ENCODE data around the gene SERPINA6. TPM values are rescaled to one million over a fixed set of nuclear protein-coding genes. Genes with fewer than 3 reads are reported as not detected.
"Not testable (repeated sequence)": the region's sequence is repeated elsewhere in the genome, so short reads cannot be mapped to it uniquely, and the experiment has no call there.

The SERPINA6 gene, protein sequence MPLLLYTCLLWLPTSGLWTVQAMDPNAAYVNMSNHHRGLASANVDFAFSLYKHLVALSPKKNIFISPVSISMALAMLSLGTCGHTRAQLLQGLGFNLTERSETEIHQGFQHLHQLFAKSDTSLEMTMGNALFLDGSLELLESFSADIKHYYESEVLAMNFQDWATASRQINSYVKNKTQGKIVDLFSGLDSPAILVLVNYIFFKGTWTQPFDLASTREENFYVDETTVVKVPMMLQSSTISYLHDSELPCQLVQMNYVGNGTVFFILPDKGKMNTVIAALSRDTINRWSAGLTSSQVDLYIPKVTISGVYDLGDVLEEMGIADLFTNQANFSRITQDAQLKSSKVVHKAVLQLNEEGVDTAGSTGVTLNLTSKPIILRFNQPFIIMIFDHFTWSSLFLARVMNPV
- total RNA-seq = 10 to 100 TPM in 1 of 3 donors, 1 to 10 TPM in 1, not detected in 1; 1.2 to 12.5 TPM

DNA sequence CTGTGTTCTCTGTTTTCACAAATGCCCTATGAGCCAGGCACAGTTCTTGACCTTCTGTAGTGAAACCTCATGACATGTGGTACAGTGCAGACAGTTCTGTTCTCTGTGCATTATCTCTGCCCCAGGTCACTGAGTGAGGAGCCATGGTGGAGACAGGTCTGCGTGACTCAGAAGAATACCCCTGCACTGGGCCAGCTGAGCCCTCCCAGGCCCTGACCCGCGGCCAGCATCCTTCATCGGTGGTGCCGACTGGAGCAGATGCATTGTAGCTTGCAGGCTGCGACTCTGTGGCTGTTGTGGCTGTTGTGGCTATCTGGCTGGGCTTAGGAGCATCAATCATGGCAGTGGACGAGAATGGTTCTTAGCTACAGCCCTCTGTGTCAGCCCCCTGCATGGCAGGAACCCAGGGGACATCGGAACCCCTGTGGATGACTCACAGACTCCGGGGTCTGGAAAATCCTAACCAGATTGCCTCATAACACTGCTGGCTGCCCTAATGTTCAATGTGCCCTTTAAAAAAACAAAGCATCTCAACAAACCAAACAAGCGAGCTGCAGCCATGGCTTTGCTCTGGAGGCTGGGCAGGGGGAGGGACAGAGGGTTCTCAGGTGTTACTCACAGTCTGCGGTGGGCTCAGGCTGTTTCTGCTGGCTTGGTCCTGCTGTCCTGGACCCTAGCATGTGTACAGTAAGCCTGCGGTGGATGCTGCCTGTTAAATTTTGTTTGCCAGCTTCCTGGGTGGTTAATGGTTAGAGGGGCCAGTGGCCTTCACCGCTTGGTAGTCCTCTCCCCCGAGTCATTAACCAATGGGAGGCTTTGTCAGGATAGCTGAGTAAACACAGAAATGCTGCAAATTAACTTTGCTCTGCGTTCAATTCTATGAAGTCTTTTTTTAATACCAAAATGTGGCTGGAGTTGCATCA lies at the start of gene SERPINA6:
TSS of gene SERPINA6 (minus strand) at position 689 of the 923 bp plus-strand sequence. CDS start 8,688 bp downstream, outside the sequence.
- intact Hi-C loops (cut with DNase I; ENCODE audit: low total_unique reads) = no loop called here
- DNase-seq (ENCODE audit: low spot score in 2 of 2) = no peak

DNA sequence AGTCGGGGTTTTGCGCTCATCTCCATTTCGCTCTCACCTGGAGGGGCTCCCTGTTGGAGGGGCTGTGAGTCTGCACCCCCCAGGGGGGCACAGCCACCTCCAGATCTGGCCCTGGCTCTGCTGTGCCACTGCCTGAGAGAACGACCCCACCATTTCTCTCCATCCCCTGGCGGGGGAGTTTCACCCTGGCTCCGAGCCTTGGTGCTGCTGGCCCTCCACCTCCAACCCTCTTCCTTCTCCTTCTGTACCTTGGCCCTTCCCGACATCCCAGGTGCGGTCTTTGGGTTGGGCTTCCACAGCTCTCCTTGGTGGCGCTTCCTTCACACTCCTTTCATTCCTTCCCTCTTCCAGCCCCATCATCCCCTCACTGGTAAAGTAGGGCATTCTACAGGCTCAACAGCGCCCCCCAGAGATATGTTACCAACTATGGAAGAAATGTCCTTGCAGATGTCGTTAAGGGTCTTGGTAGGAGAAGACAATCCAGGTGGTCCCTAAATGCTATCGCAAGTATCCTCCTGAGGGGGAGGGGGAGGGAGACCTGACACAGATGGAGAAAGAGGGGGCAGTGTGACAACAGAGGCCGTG lies 49.0 kb upstream of the SERPINA6 start:
- Histone ChIP-seq H3K27me3 (no peaks in the 10 kb centered on the region), H3K4me1 (no peaks in the 10 kb centered on the region), H3K9me3 (no peaks in the 10 kb centered on the region), H3K4me3 (no peak overlapping the region), H3K27ac (no peak overlapping the region), H3K36me3 (no peaks in the 10 kb centered on the region)
- intact Hi-C loops (cut with DNase I; ENCODE audit: low total_unique reads) = no loop called here
- TF ChIP-seq POLR2AphosphoS5 (IDR thresholded peaks at IDR 0.05) (no peak), POLR2A (IDR thresholded peaks at IDR 0.05) (no peak)
- TF ChIP-seq, protein P1, sequence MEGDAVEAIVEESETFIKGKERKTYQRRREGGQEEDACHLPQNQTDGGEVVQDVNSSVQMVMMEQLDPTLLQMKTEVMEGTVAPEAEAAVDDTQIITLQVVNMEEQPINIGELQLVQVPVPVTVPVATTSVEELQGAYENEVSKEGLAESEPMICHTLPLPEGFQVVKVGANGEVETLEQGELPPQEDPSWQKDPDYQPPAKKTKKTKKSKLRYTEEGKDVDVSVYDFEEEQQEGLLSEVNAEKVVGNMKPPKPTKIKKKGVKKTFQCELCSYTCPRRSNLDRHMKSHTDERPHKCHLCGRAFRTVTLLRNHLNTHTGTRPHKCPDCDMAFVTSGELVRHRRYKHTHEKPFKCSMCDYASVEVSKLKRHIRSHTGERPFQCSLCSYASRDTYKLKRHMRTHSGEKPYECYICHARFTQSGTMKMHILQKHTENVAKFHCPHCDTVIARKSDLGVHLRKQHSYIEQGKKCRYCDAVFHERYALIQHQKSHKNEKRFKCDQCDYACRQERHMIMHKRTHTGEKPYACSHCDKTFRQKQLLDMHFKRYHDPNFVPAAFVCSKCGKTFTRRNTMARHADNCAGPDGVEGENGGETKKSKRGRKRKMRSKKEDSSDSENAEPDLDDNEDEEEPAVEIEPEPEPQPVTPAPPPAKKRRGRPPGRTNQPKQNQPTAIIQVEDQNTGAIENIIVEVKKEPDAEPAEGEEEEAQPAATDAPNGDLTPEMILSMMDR (IDR thresholded peaks at IDR 0.05) = no peak
- DNase-seq (ENCODE audit: low spot score in 2 of 2) = no peak

More for the DNA sequence above, at the start of gene SERPINA6:
- Histone ChIP-seq H3K4me1 (no peaks in the 10 kb centered on the region), H3K27ac (no peak within 1 kb of the TSS), H3K27me3 (no peaks in the 10 kb centered on the region), H3K36me3 (no peaks in the 10 kb centered on the region), H3K4me3 (no peak within 1 kb of the TSS), H3K9me3 (peaks cover 0 to 10% of the 10 kb centered on the region in 2 donors)
- TF ChIP-seq, protein P1 (IDR thresholded peaks at IDR 0.05) = no peak
- no peak for TF ChIP-seq POLR2A (IDR thresholded peaks at IDR 0.05)
- no peak for TF ChIP-seq POLR2AphosphoS5 (IDR thresholded peaks at IDR 0.05)

DNA sequence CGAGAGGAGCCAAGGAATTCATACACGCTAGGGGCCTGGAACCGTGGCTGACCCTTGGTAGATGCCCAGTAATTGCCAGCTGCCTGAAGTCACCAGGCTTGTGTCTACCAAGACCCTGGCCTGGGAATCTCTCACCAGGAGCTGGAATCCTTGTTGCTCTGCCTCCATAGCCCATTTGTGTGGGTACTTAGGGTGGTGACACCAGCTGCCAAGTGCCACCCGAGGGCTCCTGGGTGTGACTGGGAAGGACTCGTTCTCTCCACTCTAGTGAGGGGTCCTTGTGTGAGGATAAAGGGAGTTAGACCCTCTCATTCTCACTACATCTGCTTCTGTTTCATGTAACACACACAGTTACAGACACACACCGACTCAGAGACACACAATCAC lies 47.4 kb upstream of the SERPINA6 start:
- no peak overlapping the region for H3K4me3 ChIP-seq
- H3K4me1 ChIP-seq = no peaks in the 10 kb centered on the region
- H3K36me3 ChIP-seq = no peaks in the 10 kb centered on the region
- no peak for DNase-seq (ENCODE audit: low spot score in 2 of 2)
- intact Hi-C loops (cut with DNase I; ENCODE audit: low total_unique reads) = no loop called here
- no peaks in the 10 kb centered on the region for H3K27me3 ChIP-seq
- no peak overlapping the region for H3K27ac ChIP-seq
- H3K9me3 ChIP-seq = no peaks in the 10 kb centered on the region
- TF ChIP-seq POLR2A (IDR thresholded peaks at IDR 0.05) (no peak), POLR2AphosphoS5 (IDR thresholded peaks at IDR 0.05) (no peak)
- TF ChIP-seq, protein P1 (IDR thresholded peaks at IDR 0.05) = no peak

DNA sequence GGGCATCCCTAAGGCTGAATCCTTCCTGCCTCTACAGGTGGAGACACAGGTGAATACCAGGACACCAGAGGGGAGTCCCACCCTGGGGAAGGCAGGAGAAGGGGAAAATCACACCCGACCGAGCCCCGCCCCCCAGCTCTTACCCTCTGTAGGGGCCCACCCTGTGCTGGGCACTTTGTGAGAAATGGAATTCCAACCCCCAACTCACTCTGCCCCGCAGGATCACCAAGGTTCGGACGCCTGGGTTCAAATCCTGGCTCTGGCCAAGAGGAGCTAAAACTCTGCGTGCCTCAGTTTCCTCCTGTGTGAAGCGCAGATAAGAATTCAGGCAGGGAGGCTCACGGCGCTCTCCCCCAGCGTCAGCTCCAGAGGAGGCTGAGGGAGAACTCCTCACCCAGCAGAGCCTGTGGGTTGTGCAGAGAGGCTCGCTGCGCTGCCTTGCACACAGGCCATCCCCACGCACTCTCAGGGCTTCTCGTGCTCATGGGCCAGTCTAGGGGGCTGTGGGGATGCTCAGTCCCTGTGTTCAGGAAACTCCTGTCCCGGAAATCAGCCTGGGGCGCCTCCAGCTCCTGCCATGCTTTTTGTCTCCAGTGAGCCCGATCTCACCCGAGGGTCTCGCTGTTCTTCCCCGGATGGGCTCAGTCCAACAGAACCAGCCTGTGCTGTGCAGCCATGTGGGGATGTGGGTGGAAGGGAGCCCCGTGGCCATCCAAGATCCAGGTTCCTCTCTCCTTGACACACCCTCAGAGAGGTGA lies 46.8 kb upstream of the SERPINA6 start:
- H3K4me3 ChIP-seq; H3K27me3 ChIP-seq; DNase-seq (ENCODE audit: low spot score in 2 of 2); H3K36me3 ChIP-seq; intact Hi-C loops (cut with DNase I; ENCODE audit: low total_unique reads); H3K4me1 ChIP-seq; H3K27ac ChIP-seq; H3K9me3 ChIP-seq: not testable (repeated sequence)

DNA sequence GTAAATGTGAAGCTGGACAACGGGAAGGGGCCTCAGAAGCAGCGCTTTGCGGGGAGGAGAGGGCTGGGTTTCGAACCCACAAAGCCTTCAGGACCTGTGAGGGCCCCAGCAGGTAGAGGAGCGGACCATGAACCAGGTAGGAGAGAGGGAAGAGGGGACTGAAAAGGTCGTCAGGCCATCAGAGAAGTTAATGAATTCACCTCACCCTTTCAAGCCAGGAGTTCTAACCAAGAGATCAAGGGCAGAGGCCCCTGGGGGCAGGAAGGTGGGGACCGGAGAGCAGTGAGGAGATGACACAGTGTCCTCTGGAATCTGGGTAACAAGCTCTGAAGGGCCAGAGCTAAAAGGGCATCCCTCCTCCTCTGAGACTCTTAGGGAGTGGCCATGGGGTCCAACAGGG lies 45.8 kb upstream of the SERPINA6 start:
- intact Hi-C loops (cut with DNase I; ENCODE audit: low total_unique reads) = no loop called here
- Histone ChIP-seq H3K27ac (no peak overlapping the region), H3K4me1 (no peaks in the 10 kb centered on the region), H3K36me3 (no peaks in the 10 kb centered on the region), H3K27me3 (no peaks in the 10 kb centered on the region), H3K4me3 (no peak overlapping the region), H3K9me3 (no peaks in the 10 kb centered on the region)
- DNase-seq (ENCODE audit: low spot score in 2 of 2) = no peak
- TF ChIP-seq, protein P1 (IDR thresholded peaks at IDR 0.05) = no peak
- no peak for TF ChIP-seq POLR2A (IDR thresholded peaks at IDR 0.05)
- TF ChIP-seq POLR2AphosphoS5 (IDR thresholded peaks at IDR 0.05) = no peak

Measured in breast epithelium (tissue), 4 donors.